HG03457 (cell line): ENCODE data around the gene ALDH16A1.
A peak's percentile ranks its signal among the peaks of the same experiment; 100 is the strongest.

Experiments
- ATAC-seq: cut with Tn5 transposase; IDR thresholded peaks from one replicate; pipeline ENCODE4 v1.9.1; 2021; ENCODE audit warnings: moderate number of reproducible peaks; ENCODE audit not compliant: unreplicated experiment

Gene ALDH16A1

DNA sequence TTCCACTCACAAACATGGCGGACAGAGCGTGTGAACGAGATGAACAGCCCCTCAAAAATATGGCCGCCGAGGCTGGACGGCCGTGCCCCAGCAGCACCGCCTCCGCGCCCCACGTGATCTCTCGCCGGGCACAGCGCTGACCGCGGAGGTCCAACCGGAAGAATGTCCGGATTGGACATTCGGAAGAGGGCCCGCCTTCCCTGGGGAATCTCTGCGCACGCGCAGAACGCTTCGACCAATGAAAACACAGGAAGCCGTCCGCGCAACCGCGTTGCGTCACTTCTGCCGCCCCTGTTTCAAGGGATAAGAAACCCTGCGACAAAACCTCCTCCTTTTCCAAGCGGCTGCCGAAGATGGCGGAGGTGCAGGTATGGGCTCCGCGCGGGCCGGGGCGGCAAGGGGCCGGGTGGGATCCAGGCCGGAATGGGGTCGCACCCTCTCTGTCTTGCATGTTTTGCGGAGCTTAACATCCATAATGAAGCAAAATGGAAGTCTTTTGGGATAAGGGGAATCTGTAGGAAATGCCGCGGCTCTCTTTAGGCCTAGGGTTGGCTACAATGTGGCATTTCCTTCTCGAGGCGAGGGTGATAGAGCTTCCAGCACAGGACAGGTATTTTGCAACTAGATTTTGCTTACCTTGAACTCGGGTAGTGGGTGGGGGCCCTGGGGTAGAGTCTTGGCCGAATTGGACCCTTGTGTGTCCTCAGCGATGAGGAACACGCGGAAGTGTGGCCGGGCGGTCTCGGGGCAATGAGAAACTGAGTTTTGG lies 34.4 kb downstream of the ALDH16A1 start, which contains the start of gene RPL13A:
Gene RPL13A, plus strand, starts transcription at position 332 of the 769 bp plus-strand sequence. Its CDS starts 22 bp downstream, at position 354.
- peak; percentile 77 for ATAC-seq

DNA sequence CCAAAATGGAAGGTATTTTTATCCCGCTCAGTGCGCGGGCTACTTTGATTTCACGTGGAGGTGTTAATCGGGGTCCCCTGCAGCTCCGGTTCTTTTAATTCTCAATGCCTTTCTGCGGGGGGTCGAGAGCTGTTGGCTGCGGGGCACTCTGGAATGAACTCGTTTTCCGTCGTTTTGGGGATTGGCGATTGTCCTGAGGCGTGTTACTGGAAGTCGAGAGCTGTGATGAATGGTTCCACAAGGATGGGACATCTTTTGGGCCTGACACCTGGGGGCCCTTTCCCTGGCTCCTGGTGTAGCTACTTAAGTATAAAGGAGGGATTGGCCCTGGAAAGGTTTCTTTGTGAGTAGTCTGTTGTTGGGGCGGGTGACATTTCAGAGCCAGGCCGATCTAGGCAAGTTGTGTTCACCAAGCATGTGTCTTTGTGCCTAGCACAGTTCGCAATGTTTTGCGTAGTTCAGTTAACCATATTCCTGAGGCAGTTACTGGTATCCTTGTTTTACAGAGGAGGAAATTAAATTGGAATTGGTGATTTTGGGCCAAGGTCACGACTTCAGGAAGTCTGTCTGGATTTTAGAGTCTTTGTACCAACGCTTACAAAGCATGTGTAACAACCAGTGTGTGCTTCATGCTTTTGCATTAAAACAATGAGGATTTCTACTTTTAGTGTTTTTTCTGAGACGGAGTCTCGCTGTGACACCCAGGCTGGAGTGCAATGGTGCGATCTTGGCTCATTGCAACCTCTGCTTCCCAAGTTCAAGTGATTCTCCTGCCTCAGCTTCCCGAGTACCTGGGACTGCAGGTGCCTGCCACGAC lies 35.2 kb downstream of the ALDH16A1 start:
- ATAC-seq, result no peak

DNA sequence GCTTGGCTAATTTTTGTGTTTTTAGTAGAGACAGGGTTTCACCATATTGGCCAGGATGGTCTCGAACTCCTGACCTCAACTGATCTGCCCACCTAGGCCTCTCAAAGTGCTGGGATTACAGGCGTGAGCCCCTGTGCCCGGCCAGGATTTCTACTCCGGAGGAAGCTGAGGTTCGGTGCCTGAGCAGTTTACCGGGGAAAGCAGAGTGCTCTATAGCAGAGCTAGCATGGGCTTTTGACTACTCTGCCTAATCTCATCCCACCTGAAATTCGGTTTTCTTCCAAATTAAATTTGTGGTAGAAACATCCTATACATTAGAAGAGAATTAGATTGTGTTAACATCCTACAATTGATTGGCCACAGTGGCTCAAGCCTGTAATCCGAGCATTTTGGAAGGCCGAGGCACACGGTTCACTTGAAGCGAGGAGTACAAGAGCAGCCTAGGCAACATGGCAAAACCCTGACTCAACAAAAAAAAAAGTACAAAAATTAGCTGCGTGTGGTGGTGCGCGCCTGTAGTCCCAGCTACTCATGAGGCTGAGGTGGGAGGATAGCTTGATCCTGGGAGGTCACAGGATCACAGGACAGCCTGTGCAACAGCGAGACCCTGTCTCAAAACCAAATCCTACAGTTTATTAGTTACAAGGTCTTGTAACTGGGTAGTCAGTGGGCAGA lies 36.0 kb downstream of the ALDH16A1 start:
- no peak for ATAC-seq

DNA sequence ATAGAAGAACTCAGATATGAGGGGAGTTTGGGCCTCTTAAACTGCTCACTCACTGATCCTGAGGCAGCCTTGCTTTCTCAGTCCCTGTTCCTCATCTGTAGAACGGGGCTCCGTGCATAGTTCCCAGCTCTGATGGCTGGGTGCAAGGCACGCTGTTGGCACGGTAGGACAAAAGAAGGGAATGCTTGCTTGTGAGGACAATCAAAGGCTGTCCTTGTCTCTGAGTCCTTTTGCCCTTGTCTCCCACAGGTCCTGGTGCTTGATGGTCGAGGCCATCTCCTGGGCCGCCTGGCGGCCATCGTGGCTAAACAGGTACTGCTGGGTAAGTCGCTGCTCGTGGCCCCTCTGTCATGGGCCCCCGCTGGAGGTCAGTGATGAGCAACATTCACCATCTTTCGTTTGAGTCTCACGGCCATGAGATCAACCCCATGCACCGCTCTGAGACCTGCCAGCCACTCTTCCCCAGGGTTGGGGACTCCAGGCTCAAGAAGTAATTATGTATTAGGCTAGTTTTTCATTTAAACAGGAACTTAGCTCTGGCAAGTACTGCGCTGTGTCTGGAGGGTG lies 36.7 kb downstream of the ALDH16A1 start:
- ATAC-seq, result no peak

DNA sequence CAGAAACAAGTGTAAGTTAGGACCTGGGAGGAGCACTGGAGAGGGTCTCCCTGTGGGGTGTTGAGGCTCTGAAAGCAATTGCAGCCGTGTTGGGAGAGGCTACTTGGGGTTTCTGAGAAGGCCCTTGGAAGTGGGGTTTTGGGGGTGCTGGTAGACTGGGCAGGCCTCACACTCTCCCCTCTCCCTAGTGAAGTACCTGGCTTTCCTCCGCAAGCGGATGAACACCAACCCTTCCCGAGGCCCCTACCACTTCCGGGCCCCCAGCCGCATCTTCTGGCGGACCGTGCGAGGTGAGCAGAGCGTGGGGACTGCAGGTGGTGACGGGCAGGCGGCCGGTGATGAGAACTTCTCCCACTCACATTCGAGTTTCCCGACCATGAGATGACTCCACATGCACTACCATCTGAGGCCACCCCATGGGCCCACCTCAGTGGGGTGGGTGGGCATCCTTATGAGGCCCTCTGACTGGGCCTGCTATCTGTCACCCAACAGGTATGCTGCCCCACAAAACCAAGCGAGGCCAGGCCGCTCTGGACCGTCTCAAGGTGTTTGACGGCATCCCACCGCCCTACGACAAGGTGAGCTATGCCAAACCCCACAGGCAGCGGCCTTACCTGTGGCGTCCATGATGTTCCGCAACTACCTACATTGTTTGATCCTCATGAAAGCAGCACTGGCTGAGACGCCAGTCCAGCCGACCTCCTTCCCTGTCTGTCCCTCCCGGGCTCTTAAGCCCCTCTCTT lies 37.4 kb downstream of the ALDH16A1 start:
- no peak for ATAC-seq

DNA sequence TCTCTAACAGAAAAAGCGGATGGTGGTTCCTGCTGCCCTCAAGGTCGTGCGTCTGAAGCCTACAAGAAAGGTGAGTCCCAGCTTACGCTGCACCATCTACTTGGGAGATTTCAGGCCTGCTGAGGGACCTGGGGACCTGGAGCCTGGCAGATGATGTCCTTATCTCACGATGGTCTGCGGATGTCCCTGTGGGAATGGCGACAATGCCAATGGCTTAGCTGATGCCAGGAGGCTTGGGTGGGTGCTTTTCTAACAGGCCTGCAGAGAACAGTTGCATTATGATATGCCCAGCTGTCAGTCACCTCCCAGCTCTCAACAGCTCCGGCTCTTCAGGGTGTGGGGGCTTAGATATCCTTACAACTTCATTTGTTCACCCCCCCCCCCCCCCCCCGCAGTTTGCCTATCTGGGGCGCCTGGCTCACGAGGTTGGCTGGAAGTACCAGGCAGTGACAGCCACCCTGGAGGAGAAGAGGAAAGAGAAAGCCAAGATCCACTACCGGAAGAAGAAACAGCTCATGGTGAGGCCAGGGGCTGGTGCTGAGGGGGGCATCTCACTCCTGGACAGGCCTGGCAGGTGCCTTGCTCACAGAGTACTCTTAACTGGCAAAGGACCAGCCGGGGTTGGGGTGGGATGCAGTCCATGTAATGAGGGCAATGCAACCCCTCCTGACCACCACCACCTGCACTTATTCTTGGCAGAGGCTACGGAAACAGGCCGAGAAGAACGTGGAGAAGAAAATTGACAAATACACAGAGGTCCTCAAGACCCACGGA lies 38.2 kb downstream of the ALDH16A1 start:
- ATAC-seq, result no peak

DNA sequence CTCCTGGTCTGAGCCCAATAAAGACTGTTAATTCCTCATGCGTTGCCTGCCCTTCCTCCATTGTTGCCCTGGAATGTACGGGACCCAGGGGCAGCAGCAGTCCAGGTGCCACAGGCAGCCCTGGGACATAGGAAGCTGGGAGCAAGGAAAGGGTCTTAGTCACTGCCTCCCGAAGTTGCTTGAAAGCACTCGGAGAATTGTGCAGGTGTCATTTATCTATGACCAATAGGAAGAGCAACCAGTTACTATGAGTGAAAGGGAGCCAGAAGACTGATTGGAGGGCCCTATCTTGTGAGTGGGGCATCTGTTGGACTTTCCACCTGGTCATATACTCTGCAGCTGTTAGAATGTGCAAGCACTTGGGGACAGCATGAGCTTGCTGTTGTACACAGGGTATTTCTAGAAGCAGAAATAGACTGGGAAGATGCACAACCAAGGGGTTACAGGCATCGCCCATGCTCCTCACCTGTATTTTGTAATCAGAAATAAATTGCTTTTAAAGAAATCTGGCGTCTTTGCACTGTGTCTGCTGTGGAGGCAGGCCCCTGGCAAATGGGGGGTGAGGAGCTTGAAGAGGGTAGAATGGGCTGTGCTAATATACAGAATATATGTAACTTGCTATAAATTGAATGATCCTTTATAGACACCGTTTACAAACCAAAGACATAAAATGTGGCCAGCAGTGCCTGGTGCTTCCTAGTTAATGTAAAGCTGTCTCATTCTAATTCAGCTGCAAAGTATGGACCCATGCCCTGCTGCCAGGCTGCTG lies 39.0 kb downstream of the ALDH16A1 start:
- no peak for ATAC-seq

DNA sequence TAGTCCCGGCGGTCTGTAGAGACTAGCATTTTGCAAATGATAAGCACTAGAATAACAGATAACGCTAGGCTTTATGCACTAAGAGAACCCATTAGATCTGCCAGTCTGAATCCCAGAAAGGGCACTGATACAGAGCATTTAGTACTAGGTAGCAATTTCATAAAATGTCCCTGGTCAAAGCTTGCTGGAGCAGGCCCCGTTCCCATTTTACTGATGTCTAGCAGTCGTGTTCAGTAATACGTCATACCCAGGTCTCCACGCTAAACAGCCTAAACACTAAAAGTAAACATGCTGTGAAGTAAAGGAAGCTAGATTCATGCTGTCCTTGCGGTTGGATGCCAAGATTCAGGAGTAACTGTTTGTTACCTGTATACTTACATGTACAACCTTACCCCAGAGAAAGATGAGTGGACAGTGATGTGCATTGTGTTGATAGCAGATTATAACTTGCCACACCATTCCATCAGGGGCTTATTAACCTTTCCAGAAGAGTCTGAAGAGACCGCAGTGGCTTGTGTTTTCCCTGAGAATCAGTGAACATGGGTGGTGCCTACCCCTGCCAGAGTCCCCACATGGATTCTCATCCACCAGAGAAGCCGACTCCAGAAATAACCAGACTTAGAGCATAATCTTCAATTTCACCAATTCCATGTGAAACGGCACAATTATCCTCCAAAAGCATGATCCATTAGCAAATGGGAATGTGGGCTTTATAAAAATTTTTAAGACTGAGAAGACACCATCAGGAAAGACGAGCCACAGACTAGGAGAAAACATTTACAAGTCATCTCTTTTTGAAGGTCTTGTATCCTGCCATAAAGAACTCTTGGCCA lies 39.8 kb downstream of the ALDH16A1 start:
- ATAC-seq, result no peak

DNA sequence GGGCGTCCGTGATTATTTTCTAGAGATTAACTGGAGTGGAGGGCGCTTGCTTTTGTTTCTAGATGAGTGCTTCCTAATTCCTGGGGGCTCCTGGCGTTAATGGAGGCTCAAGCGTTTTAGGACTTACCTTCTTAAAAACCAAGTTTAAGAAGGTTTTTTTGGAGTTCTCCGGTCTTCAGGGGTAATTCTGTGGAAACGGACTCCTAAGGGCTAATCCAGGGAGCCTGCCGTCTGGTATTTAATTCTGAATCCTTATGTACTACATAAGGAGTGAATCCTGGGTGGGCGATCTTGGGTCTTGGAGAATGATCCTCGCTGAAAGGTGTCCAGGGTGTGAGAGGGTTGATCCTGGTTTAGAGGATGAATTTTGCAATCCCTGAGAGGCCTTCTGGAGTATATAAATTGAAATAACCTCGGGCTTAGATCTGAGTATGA lies 43.6 kb downstream of the ALDH16A1 start:
- no peak for ATAC-seq

DNA sequence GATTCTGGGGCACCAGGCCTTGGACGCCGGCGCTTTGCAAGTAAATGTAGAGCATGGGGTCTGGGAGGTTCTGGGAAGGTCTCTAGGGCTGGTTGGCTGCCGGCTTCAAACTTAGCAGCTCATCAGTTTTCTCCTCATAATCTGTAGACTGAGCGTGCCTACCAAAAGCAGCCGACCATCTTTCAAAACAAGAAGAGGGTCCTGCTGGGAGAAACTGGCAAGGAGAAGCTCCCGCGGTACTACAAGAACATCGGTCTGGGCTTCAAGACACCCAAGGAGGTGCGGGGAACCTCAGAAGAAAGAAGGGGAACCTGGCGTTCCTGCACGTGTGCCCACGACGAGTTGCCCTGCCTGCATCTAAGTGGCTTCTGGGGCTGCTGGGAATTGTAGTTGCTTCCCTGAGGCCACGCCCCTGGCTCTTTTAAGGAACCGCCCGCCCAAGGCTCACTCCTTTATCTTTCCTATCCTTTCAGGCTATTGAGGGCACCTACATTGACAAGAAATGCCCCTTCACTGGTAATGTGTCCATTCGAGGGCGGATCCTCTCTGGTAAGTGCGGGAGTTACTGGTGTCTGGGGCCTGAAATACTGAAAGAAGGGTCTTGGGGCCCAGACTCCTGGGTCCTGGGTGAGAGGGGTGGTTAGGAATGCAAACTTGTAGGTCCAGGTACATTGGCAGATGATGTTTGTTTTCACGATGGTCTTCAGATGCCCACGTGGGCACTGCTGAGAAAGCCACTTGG lies 44.2 kb downstream of the ALDH16A1 start:
- ATAC-seq, result no peak

DNA sequence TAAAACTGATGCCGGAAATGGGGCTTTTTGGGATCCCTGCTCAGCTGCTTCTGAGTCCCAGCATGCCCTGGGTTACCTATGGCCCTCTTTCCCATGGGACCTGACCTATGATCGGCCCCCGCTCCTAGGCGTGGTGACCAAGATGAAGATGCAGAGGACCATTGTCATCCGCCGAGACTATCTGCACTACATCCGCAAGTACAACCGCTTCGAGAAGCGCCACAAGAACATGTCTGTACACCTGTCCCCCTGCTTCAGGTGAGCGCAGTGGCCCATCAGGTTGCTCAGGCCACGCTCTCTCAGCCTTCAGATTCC lies 44.7 kb downstream of the ALDH16A1 start:
- ATAC-seq, result no peak

DNA sequence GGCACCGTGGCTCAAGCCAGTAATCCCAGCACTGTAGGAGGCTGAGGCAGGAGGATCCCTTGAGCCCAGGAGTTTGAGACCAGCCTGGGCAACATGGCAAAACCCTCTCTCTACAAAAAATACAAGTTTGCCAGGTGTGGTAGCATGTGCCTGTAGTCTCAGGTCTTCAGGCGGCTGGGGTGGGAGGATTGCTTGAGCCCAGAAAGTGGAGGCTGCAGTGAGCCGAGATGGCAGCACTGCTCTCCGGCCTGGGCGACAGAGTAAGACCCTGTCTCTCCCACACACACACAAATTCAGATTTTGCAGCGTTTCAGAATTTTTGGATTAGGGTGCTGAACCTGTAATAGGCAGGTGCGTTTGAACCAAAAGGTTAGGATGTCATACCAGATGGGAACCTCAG lies 45.5 kb downstream of the ALDH16A1 start:
- ATAC-seq, result no peak

DNA sequence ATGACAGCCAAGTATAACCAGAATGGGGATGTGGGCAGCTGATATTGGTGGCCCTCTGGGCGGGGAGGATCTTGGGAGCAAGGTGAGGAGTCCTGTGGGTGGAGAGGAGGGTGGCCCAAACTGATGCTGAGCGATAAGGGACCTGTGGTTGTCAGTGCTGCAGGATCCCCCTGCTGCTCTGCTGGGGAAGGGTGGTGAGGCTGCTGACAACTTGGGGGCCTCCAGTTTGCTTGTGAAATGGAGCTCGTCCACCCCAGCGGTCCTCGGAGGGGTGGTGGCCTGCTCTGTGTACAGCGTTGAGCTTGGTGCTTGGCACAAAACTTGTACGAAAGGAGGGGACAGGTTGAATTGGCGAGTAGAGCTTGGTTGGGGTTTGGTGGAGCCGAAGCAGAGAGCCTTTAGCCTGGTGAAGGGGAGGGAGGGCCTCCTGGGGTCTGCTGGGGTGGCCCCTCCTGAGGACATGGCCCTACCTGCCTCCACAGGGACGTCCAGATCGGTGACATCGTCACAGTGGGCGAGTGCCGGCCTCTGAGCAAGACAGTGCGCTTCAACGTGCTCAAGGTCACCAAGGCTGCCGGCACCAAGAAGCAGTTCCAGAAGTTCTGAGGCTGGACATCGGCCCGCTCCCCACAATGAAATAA lies 46.1 kb downstream of the ALDH16A1 start:
- ATAC-seq, result no peak

DNA sequence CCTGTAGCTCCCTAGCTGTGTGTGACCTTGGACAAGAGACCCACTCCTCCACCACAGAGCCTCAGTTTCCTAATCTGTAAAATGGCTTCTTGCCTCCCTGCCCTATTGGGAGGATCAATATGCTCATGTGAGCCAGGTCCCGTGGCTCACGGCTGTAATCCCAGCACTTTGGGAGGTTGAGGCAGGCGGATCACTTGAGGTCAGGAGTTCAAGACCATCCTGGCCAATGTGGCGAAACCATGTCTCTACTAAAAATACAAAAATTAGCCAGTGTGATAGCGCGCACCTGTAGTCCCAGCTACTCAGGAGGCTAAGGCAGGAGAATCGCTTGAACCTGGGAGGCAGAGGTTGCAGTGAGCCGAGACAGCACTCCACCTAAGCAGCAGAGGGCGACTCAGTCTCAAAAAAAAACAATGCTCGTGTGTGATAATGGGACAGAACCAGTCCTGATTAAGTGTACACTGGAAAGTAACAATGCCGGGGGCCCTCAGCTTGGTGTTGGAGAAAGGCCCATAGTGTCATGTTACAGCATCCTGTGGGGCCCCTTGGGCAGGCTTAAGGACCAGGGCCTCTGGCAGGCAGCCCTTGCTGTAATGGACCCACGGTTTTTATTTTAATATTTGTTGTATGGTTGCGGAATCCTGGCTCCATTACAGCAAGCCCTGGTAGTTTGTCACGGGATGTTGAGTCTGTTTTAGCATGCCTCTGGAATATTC lies 50.0 kb downstream of the ALDH16A1 start:
- no peak for ATAC-seq

DNA sequence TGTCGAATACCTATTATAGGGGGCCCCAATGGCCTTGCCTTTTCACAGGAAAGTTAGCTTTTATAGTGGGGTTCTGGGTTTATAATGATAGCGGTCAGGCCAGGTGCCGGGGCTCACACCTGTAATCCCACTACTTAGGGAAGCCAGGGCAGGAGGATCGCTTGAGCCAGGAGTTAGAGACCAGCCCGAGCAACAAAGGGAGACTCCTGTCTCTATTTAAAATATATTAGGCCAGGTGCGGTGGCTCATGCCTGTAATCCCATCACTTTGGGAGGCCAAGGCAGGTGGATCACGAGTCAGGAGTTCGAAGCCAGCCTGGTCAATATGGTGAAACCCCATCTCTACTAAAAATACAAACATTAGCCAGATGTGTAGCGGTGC lies 50.5 kb downstream of the ALDH16A1 start:
- no peak for ATAC-seq

DNA sequence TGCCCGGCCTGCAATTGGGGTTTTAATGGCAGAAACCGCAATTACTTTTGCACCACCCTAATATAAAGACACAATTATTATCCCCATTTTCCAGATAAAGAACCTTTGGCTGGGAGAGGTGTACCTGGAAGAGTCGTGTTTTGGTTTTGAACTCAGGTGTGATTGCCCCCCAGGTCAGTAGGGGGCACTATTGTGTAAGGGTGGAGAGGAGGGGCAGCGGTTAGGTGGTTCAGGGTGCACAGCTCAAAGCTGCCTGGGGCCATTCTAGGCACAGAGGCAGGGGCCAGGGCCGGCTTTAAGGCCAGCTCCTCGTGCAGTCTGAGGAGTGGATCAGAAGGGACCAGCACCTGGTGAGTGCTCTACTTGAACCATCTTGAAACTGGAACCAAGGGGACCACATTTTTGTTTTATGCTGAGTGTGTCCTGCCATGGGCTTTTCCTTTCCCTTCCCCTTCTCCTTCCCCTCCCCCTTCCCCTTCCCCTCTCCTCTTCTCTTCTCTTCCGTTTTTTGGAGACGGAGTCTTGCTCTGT lies 53.6 kb downstream of the ALDH16A1 start:
- ATAC-seq, result no peak
